ENCODE measurements around the gene C10orf105.
A peak's percentile ranks its signal among the peaks of the same experiment; 100 is the strongest.

The C10orf105 gene

GRCh38 chr10:71675295-71675970 lies 44.1 kb downstream of the C10orf105 start:
- no peak for DNase-seq

- DNase-seq: no peak
Observed at GRCh38 chr10:71671994-71672946, 47.3 kb downstream of the C10orf105 start.

- no peak for DNase-seq
Observed at GRCh38 chr10:71667387-71667752, 52.2 kb downstream of the C10orf105 start.

DNA sequence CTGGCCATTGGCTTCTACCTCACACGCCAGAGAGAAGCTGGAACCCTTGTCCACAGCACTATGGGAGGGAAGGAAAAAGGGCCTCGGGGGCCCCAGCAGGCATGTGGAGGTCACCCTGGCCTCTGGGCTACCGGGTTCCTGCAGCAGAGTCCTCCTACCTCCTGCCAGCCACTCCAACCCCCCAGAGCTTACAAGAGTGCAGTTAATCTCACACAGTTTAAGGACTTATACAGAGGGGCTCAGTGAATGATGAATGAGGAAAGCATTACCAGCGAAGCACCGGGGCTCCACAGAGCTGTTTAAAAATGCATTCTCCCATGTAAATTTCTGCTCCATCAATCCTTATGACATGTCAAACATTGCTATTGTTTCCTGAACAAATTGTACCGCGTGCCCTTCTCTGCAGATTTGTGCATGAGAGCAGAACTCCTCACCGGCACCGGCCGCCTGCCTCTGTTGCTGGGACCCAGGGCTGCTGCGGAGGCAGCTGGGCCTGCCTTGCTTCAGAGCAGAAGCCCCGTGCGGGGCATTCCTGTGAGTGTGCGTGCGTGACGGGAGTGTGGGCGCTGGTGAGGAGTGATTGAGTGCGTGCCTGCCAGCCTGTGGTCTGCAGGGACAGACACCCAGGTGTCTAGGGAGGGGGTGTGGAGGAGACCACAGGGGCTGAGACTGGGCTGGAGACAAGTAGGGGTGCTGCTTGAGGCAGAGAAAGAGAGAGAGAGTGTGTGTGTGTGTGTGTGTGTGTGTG lies 52.8 kb downstream of the C10orf105 start:
- DNase-seq: peak; percentile 22

DNA sequence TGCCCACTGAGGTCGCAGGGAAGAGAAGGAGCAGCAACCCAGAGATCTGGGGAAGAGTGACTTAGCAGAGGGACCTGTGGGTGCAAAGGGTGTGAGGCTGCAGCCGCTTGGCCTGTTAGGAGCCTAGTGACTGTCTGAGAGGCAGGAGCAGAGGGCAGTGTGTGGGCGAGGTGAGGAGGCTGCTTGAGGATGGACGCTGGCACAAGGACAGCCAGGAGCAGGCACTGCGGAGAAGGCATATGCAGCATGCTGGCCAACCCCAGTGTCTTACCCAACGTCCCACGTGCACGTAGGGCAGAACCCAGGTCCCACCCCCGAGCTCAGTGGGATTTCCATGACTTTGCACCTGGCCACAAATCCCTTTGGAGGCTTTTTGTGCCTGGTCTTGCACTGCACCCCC lies 54.1 kb downstream of the C10orf105 start:
- DNase-seq: no peak

- DNase-seq: no peak
Observed at GRCh38 chr10:71664585-71664984, 55.0 kb downstream of the C10orf105 start.

GRCh38 chr10:71663311-71663710 lies 56.3 kb downstream of the C10orf105 start:
- DNase-seq: no peak

DNA sequence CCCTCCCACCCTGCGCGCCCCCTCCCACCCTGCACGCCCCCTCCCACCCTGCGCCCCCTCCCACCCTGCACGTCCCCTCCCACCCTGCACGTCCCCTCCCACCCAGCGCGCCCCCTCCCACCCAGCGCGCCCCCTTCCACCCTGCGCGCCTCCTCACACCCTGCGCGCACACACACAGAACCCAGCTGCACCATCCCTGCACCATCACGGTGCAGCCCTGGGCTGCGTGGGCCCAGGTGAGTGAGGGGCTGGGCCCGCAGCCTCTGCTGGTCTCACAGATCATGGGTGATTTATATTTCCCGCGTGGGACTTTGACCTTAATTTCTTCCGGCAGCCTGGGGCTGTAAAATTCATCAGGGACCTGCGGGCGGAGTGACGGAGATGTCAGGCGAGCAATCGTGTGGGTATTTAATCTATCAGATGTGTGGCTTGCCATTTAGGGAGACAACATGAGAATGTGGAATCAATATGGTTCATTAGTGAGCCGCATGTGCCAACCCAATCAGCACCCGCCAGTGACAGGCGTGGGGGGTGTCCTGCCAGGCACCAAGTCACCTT lies 57.7 kb downstream of the C10orf105 start:
- DNase-seq: no peak

Data from activated naive CD4-positive, alpha-beta T cell treated with anti-CD3 and anti-CD28 coated beads, Interleukin-2, amount 50 U/mL, for 16 hours (primary cell).